ENCODE results near the gene CDH7.

- no peak for TF ChIP-seq CTCF (IDR thresholded peaks at IDR 0.05)
- TF ChIP-seq POLR2A (IDR thresholded peaks at IDR 0.05), result no peak
Measured at GRCh38 chr18:65901522-65901921, 150.7 kb downstream of the CDH7 start.

All from Peyer's patch (tissue), 4 donors.